ENCODE data around the gene IFITM5. TPM values are rescaled to one million over a fixed set of nuclear protein-coding genes. Genes with fewer than 3 reads are reported as not detected.

The IFITM5 gene
- total RNA-seq, 1 experiment from 2014 or later, result not detected

GRCh38 chr11:298406-299065 is 790 bp downstream of the IFITM5 start:
- H4K8ac ChIP-seq (replicated peaks; ENCODE audit: insufficient read length, low read depth, low read length), result no peak overlapping the region
- no peak overlapping the region for H3K23ac ChIP-seq (ENCODE audit: insufficient read length, low read depth, low read length)
- no peaks in the 10 kb centered on the region for H3K23me2 ChIP-seq (ENCODE audit: insufficient read length, low read depth, low read length, poor library complexity, severe bottlenecking)
- H3K18ac ChIP-seq (ENCODE audit: insufficient read length, low read depth, low read length), result no peak overlapping the region
- H3K27me3 Mint-ChIP-seq (ENCODE audit: low read depth), result no peaks in the 10 kb centered on the region
- H3K36me3 Mint-ChIP-seq (ENCODE audit: insufficient read depth in 1 of 3, low read depth in 3 of 3), result peaks cover 8 to 22% (median 11%) of the 10 kb centered on the region in 3 experiments; a peak in 6 of 7 replicates
- DNase-seq, result no peak
- peaks cover 2 to 10% of the 10 kb centered on the region in 2 experiments; a peak in 3 of 5 replicates for H3K9me3 Mint-ChIP-seq
- H3K27me3 ChIP-seq (ENCODE audit: insufficient read depth, low read length), result no peaks in the 10 kb centered on the region
- H2BK15ac ChIP-seq (ENCODE audit: low read depth, low read length), result no peak overlapping the region
- H2BK120ac ChIP-seq (ENCODE audit: low read depth, low read length, poor library complexity, severe bottlenecking), result no peak overlapping the region
- no peak for TF ChIP-seq CTCF (conservative IDR thresholded peaks at IDR 0.05)
- no peak overlapping the region for H3K4ac ChIP-seq (ENCODE audit: low read depth, low read length)
- H3K14ac ChIP-seq (ENCODE audit: insufficient read depth, low read length), result no peak overlapping the region; the same call in 1 of the 2 replicates
- H4K5ac ChIP-seq (ENCODE audit: insufficient read length, low read depth, low read length), result no peak overlapping the region
- no peak overlapping the region; a peak in 1 of 7 replicates for H3K27ac Mint-ChIP-seq
- H3K4me1 Mint-ChIP-seq, result peaks cover 30 to 43% of the 10 kb centered on the region in 2 experiments
- no peaks in the 10 kb centered on the region for H3K79me2 ChIP-seq (ENCODE audit: insufficient read depth, low read length)
- H3K4me1 ChIP-seq (ENCODE audit: insufficient read depth, low read length), result peaks cover 4% of the 10 kb centered on the region; the same call in 1 of the 2 replicates
- H4K20me1 ChIP-seq (ENCODE audit: control insufficient read depth, insufficient read depth, insufficient read length), result no peaks in the 10 kb centered on the region
- no peaks in the 10 kb centered on the region for H3K79me1 ChIP-seq (ENCODE audit: insufficient read depth, low read depth, low read length, poor library complexity, severe bottlenecking)
- H2AFZ ChIP-seq (ENCODE audit: low read length), result no peak overlapping the region
- H2AK5ac ChIP-seq (ENCODE audit: insufficient read length, low read length), result no peak overlapping the region
- no peaks in the 10 kb centered on the region for H3K9me3 ChIP-seq (ENCODE audit: control insufficient read depth, low read depth, low read length)
- no peak overlapping the region for H2BK12ac ChIP-seq (ENCODE audit: insufficient read length, low read depth, low read length)
- no peak overlapping the region for H4K91ac ChIP-seq (ENCODE audit: insufficient read length, low read depth, low read length)
- H3K9ac ChIP-seq (ENCODE audit: extremely low read depth, insufficient read length, low read length), result no peak overlapping the region
- no peak overlapping the region for H3T11ph ChIP-seq (ENCODE audit: low read length)
- H3K4me3 Mint-ChIP-seq, result no peak overlapping the region
- no peak overlapping the region for H3K4me2 ChIP-seq (ENCODE audit: insufficient read depth, insufficient read length, low read length)
- H3K56ac ChIP-seq (ENCODE audit: insufficient read length, low read depth, low read length), result no peak overlapping the region
- no peak overlapping the region for H3K27ac ChIP-seq (ENCODE audit: insufficient read length, low read depth, low read length)
- WGBS (ENCODE audit: extremely low coverage, insufficient read length, low lambda C conversion rate), result no CpG with 5 or more reads among the region's 15 CpGs
- H2BK20ac ChIP-seq (ENCODE audit: low read depth, low read length, poor library complexity, severe bottlenecking), result no peak overlapping the region
- no peak overlapping the region for H2BK5ac ChIP-seq (ENCODE audit: insufficient read length, low read length)
